SU-DHL-6 (cell line): ENCODE results near the gene FOXS1.
"Not testable (repeated sequence)": the region's sequence is repeated elsewhere in the genome, so short reads cannot be mapped to it uniquely, and the experiment has no call there.

Experiments
- H2AFZ ChIP-seq: fragments of 200-600 bp; sonication (generic); 2 replicates; pipeline ENCODE4 v1.6.1; 2014; ENCODE audit warnings: low read depth, mild to moderate bottlenecking, moderate library complexity, mixed read lengths, antibody characterized with exemption, low read length; ENCODE audit not compliant: severe bottlenecking
- H3F3A ChIP-seq: fragments of 200-600 bp; shearing (Covaris generic); 2 replicates; pipeline ENCODE4 v1.6.0; 2016; ENCODE audit warnings: antibody characterized with exemption, mild to moderate bottlenecking; ENCODE audit not compliant: insufficient read depth
- H3K27ac ChIP-seq: fragments of 200-600 bp; sonication (generic); 2 replicates; pipeline ENCODE4 v1.5.1; 2016; ENCODE audit warnings: low read depth, mild to moderate bottlenecking, low read length, moderate library complexity, mixed read lengths
- H3K27me3 ChIP-seq: fragments of 200-600 bp; sonication (generic), shearing (Covaris generic); 2 replicates; pipeline ENCODE4 v1.6.0; 2014; ENCODE audit warnings: mild to moderate bottlenecking, low read length
- H3K36me3 ChIP-seq: fragments of 200-600 bp; sonication (generic); 2 replicates; pipeline ENCODE4 v1.6.1; 2014; ENCODE audit warnings: mild to moderate bottlenecking, low read length, mixed read lengths
- H3K4me2 ChIP-seq: fragments of 300-600, 200-600 bp; shearing (Covaris generic), sonication (generic); 2 replicates; pipeline ENCODE4 v1.6.0; 2014; ENCODE audit warnings: low read length, low read depth, mild to moderate bottlenecking; ENCODE audit not compliant: poor library complexity, severe bottlenecking
- H3K4me3 ChIP-seq: fragments of 200-600 bp; sonication (generic); 2 replicates; pipeline ENCODE4 v1.5.1; 2014; ENCODE audit warnings: antibody characterized with exemption, low read length, mild to moderate bottlenecking, mixed read lengths; ENCODE audit not compliant: insufficient read depth, poor library complexity, severe bottlenecking
- H3K79me2 ChIP-seq: fragments of 200-600 bp; sonication (generic); 2 replicates; pipeline ENCODE4 v1.6.1; 2014; ENCODE audit warnings: mild to moderate bottlenecking, low read length, moderate library complexity; ENCODE audit not compliant: insufficient read depth
- H3K9ac ChIP-seq: fragments of 200-600 bp; sonication (generic); 2 replicates; pipeline ENCODE4 v1.7.0; 2014; ENCODE audit warnings: mild to moderate bottlenecking, low read length
- H3K9me2 ChIP-seq: fragments of 200-600 bp; sonication (generic); replicated peaks from 2 replicates; pipeline ENCODE4 v1.6.1; 2014; ENCODE audit warnings: low read length; ENCODE audit not compliant: insufficient read depth
- H3K9me3 ChIP-seq: fragments of 200-600 bp; sonication (generic); 2 replicates; pipeline ENCODE4 v1.6.1; 2014; ENCODE audit warnings: low read length, mixed read lengths; ENCODE audit not compliant: insufficient read depth
- H4K20me1 ChIP-seq: fragments of 200-600 bp; sonication (generic); 2 replicates; pipeline ENCODE4 v1.6.1; 2014; ENCODE audit warnings: low read depth, mild to moderate bottlenecking, antibody characterized with exemption, low read length, moderate library complexity, mixed read lengths
- CTCF ChIP-seq: fragments of 200-600 bp; sonication (generic); IDR thresholded peaks from one replicate; pipeline ENCODE4 v1.5.1; 2017; ENCODE audit warnings: antibody characterized with exemption, mild to moderate bottlenecking, low read length, moderate library complexity; ENCODE audit not compliant: insufficient read depth, poor library complexity, severe bottlenecking
- EZH2phosphoT487 ChIP-seq: fragments of 200-600 bp; sonication (generic), shearing (Covaris generic); conservative IDR thresholded peaks from 2 replicates; pipeline ENCODE4 v1.6.1; 2018; ENCODE audit warnings: mild to moderate bottlenecking, antibody characterized with exemption, low read length, moderate library complexity, mixed read lengths

Gene FOXS1

GRCh38 chr20:31831211-31831610 is 14.2 kb downstream of the FOXS1 start:
- Histone ChIP-seq H3K27ac (no peak overlapping the region), H3K79me2 (no peaks in the 10 kb centered on the region), H3K9me3 (no peaks in the 10 kb centered on the region), H3K4me2 (no peak overlapping the region), H3K9me2 (no peaks in the 10 kb centered on the region), H3K9ac (no peak overlapping the region), H4K20me1 (no peaks in the 10 kb centered on the region), H2AFZ (no peak overlapping the region), H3F3A (no peaks in the 10 kb centered on the region), H3K4me3 (no peak overlapping the region), H3K27me3 (no peaks in the 10 kb centered on the region), H3K36me3 (no peaks in the 10 kb centered on the region)
- TF ChIP-seq EZH2phosphoT487, result no peak
- no peak for TF ChIP-seq CTCF

GRCh38 chr20:31830406-31830981 is 14.9 kb downstream of the FOXS1 start:
- no peak for TF ChIP-seq CTCF
- no peak for TF ChIP-seq EZH2phosphoT487
- Histone ChIP-seq H3K27ac (no peak overlapping the region), H3K9me2 (no peaks in the 10 kb centered on the region), H4K20me1 (no peaks in the 10 kb centered on the region), H3K27me3 (no peaks in the 10 kb centered on the region), H3K4me2 (no peak overlapping the region), H3K9ac (no peak overlapping the region), H3K4me3 (no peak overlapping the region), H2AFZ (no peak overlapping the region), H3F3A (no peaks in the 10 kb centered on the region), H3K36me3 (no peaks in the 10 kb centered on the region), H3K79me2 (no peaks in the 10 kb centered on the region), H3K9me3 (no peaks in the 10 kb centered on the region)

- Histone ChIP-seq H3K9me3 (no peaks in the 10 kb centered on the region), H3K36me3 (no peaks in the 10 kb centered on the region), H3K4me3 (no peak overlapping the region), H3K79me2 (no peaks in the 10 kb centered on the region), H3K27me3 (no peaks in the 10 kb centered on the region), H4K20me1 (no peaks in the 10 kb centered on the region), H3K9ac (no peak overlapping the region), H2AFZ (no peak overlapping the region), H3K27ac (no peak overlapping the region), H3F3A (no peaks in the 10 kb centered on the region), H3K9me2 (no peaks in the 10 kb centered on the region), H3K4me2 (no peak overlapping the region)
- TF ChIP-seq EZH2phosphoT487 (no peak), CTCF (no peak)
Observed at GRCh38 chr20:31829731-31830130, 15.7 kb downstream of the FOXS1 start.

GRCh38 chr20:31828016-31828415 is 17.4 kb downstream of the FOXS1 start:
- not testable (repeated sequence) for H3K9me3 ChIP-seq, H3K79me2 ChIP-seq, H3F3A ChIP-seq, H3K4me2 ChIP-seq, H3K9ac ChIP-seq, H3K4me3 ChIP-seq, H3K27me3 ChIP-seq, H3K36me3 ChIP-seq, H3K9me2 ChIP-seq, H2AFZ ChIP-seq, H3K27ac ChIP-seq, H4K20me1 ChIP-seq
